PC-3 (cell line): ENCODE measurements around the gene RAB20.

ENCODE experiments used
- CTCF ChIP-seq: fragments of 300-600 bp; sonication (generic); conservative IDR thresholded peaks from 2 replicates; pipeline ENCODE4 v1.5.1; 2017; ENCODE audit warnings: antibody characterized with exemption, low read depth, mild to moderate bottlenecking, low read length
- EZH2 ChIP-seq: fragments of 300-600 bp; sonication (generic); IDR thresholded peaks from one replicate; pipeline ENCODE4 v1.6.1; 2017; ENCODE audit warnings: antibody characterized with exemption, mild to moderate bottlenecking, low read length; ENCODE audit not compliant: unreplicated experiment
- EZH2phosphoT487 ChIP-seq: fragments of 300-600 bp; sonication (generic); IDR thresholded peaks from 2 replicates; pipeline ENCODE4 v1.6.1; 2018; ENCODE audit warnings: mild to moderate bottlenecking, antibody characterized with exemption, low read length, borderline replicate concordance

- TF ChIP-seq EZH2 = no peak
- TF ChIP-seq CTCF = no peak
- no peak for TF ChIP-seq EZH2phosphoT487
Observed at GRCh38 chr13:110540871-110541525, 20.5 kb downstream of the RAB20 start.
